Measurements from ENCODE around the gene EXPH5.

GRCh38 chr11:108559340-108559739, 34.2 kb downstream of the EXPH5 start:
- TF ChIP-seq CTCF (IDR thresholded peaks at IDR 0.05; ENCODE audit: low read length) (no peak), EZH2 (optimal IDR thresholded peaks at IDR 0.05; ENCODE audit: low read depth, low read length) (no peak)
